IMR-90 (cell line): Measurements from ENCODE around the gene ZNF385B. TPM values are rescaled to one million over a fixed set of nuclear protein-coding genes. Genes with fewer than 3 reads are reported as not detected.

ENCODE experiments used
- ATAC-seq: fragments of 200-7000 bp; cut with Tn5 transposase; 2 replicates; pipeline ENCODE4 v1.9.1; 2020; ENCODE audit warnings: low read depth, mild to moderate bottlenecking, moderate library complexity
- BruUV-seq: library from RNA; stranded (reverse); fragments of 400-500 nt; replicated peaks from 2 replicates; lab custom pipeline; 2021; lab: Mats Ljungman, UMichigan
- CTCF ChIA-PET: fragments of 300-600 bp; formaldehyde crosslinking; extraction: SDS; loops from one replicate; lab custom pipeline; 2021; ENCODE audit warnings: antibody characterized with exemption; lab: Yijun Ruan, JAX
- POLR2A ChIA-PET: fragments of 300-600 bp; sonication (Branson Sonifier 250); formaldehyde crosslinking; loops from one replicate; lab custom pipeline; 2022; ENCODE audit warnings: antibody characterized with exemption; ENCODE audit not compliant: unreplicated experiment; lab: Charles Lee
- DNase-seq: peaks from one replicate; pipeline ENCODE4 v3.0.0; 2013
- H2AFZ ChIP-seq: replicated peaks from 2 replicates; pipeline ENCODE3; 2013; ENCODE audit warnings: low read length, mild to moderate bottlenecking; ENCODE audit not compliant: poor library complexity
- H2AK5ac ChIP-seq: 2 replicates; pipeline ENCODE4 v1.6.1; 2013; ENCODE audit warnings: low read depth, low read length, inconsistent platforms
- H2AK9ac ChIP-seq: replicated peaks from 2 replicates; pipeline ENCODE3; 2013; ENCODE audit warnings: mild to moderate bottlenecking, low read depth, low read length, moderate library complexity; ENCODE audit not compliant: poor library complexity
- H2BK120ac ChIP-seq: 2 replicates; pipeline ENCODE4 v1.6.1; 2013; ENCODE audit warnings: low read depth, low read length, inconsistent platforms
- H2BK15ac ChIP-seq: 3 replicates; pipeline ENCODE4 v1.6.1; 2013; ENCODE audit warnings: low read depth, low read length, inconsistent platforms
- H2BK20ac ChIP-seq: 2 replicates; pipeline ENCODE4 v1.6.1; 2013; ENCODE audit warnings: low read depth, mild to moderate bottlenecking, inconsistent platforms, low read length, moderate library complexity
- H2BK5ac ChIP-seq: 2 replicates; pipeline ENCODE4 v1.6.1; 2013; ENCODE audit warnings: mild to moderate bottlenecking, low read depth, low read length, inconsistent platforms; ENCODE audit not compliant: poor library complexity, severe bottlenecking
- H3K14ac ChIP-seq: replicated peaks from 2 replicates; pipeline ENCODE4 v1.6.1; 2013; ENCODE audit warnings: low read depth, low read length, inconsistent platforms
- H3K18ac ChIP-seq: 2 replicates; pipeline ENCODE4 v1.6.1; 2013; ENCODE audit warnings: low read depth, low read length, control low read depth
- H3K23ac ChIP-seq: 2 replicates; pipeline ENCODE4 v1.6.1; 2013; ENCODE audit warnings: low read depth, low read length, inconsistent platforms
- H3K27ac ChIP-seq: 2 replicates; pipeline ENCODE4 v1.5.1; 2013; ENCODE audit warnings: mild to moderate bottlenecking, control low read depth, low read length; ENCODE audit not compliant: insufficient read depth
- H3K27me3 ChIP-seq: 2 replicates; pipeline ENCODE4 v1.6.1; 2013; ENCODE audit warnings: low read length; ENCODE audit not compliant: control insufficient read depth, insufficient read depth
- H3K36me3 ChIP-seq: 2 replicates; pipeline ENCODE4 v1.6.1; 2013; ENCODE audit warnings: low read length, mixed read lengths; ENCODE audit not compliant: control insufficient read depth, insufficient read depth
- H3K4ac ChIP-seq: 2 replicates; pipeline ENCODE4 v1.6.1; 2013; ENCODE audit warnings: low read depth, low read length, inconsistent platforms
- H3K4me1 ChIP-seq: 2 replicates; pipeline ENCODE4 v1.6.1; 2013; ENCODE audit warnings: low read length, mixed read lengths; ENCODE audit not compliant: control insufficient read depth, insufficient read depth
- H3K4me2 ChIP-seq: 2 replicates; pipeline ENCODE4 v1.6.1; 2013; ENCODE audit warnings: low read depth, mild to moderate bottlenecking, control low read depth, low read length, moderate library complexity
- H3K4me3 ChIP-seq: 2 replicates; pipeline ENCODE4 v1.5.1; 2013; ENCODE audit warnings: low read depth, mild to moderate bottlenecking, control low read depth, low read length, moderate library complexity; ENCODE audit not compliant: insufficient read depth
- H3K56ac ChIP-seq: 2 replicates; pipeline ENCODE4 v1.6.1; 2013; ENCODE audit warnings: low read length, inconsistent platforms; ENCODE audit not compliant: insufficient read depth; ENCODE audit errors: extremely low read depth
- H3K79me1 ChIP-seq, 2 experiments: 2 replicates each; pipeline ENCODE4 v1.6.1; 2013; ENCODE audit warnings: low read length in 2 of 2, inconsistent platforms in 1 of 2, low read depth in 1 of 2
- H3K9ac ChIP-seq: 2 replicates; pipeline ENCODE4 v1.6.1; 2013; ENCODE audit warnings: low read depth, low read length, control low read depth
- H3K9me1 ChIP-seq: 2 replicates; pipeline ENCODE4 v1.6.1; 2013; ENCODE audit warnings: low read length, inconsistent platforms; ENCODE audit not compliant: insufficient read depth
- H3K9me3 ChIP-seq: 2 replicates; pipeline ENCODE4 v1.6.1; 2013; ENCODE audit warnings: low read length; ENCODE audit not compliant: control insufficient read depth, insufficient read depth
- H4K20me1 ChIP-seq: 2 replicates; pipeline ENCODE4 v1.6.1; 2013; ENCODE audit warnings: low read length, inconsistent platforms; ENCODE audit not compliant: insufficient read depth
- H4K5ac ChIP-seq: 2 replicates; pipeline ENCODE4 v1.6.1; 2013; ENCODE audit warnings: mild to moderate bottlenecking, low read depth, low read length, control low read depth
- H4K8ac ChIP-seq, 2 experiments: 2 replicates each; pipeline ENCODE4 v1.6.1; 2013; ENCODE audit warnings: low read depth in 2 of 2, low read length in 2 of 2, control low read depth in 1 of 2, inconsistent platforms in 1 of 2
- H4K91ac ChIP-seq: 2 replicates; pipeline ENCODE4 v1.6.1; 2013; ENCODE audit warnings: low read depth, low read length, inconsistent platforms; ENCODE audit not compliant: insufficient read depth
- BHLHE40 ChIP-seq: fragments of 150-350 bp; IDR thresholded peaks from 2 replicates; pipeline ENCODE4 v1.6.1; 2016; ENCODE audit warnings: mild to moderate bottlenecking, low read depth, low read length
- CTCF ChIP-seq: conservative IDR thresholded peaks from 2 replicates; pipeline ENCODE4 v1.5.1; 2012; ENCODE audit warnings: mild to moderate bottlenecking, low read depth, low read length, improper control_type of control experiment
- WGBS, 2 experiments: methylation state at CpG; one replicate each; pipeline versions ENCODE4 v1.1.5 to v1.1.7; 2013; ENCODE audit warnings: missing lambda C conversion rate in 2 of 2; ENCODE audit not compliant: insufficient read length in 1 of 2; ENCODE audit errors: extremely low coverage in 2 of 2; 5-methylcytosine and 5-hydroxymethylcytosine counted together
- dilution Hi-C: fragments of 300-500 bp; cut with HindIII; formaldehyde crosslinking; loops from one replicate; pipeline ENCODE4 v1.14.3; 2018; ENCODE audit warnings: low sequenced_read_pairs; ENCODE audit not compliant: unreplicated experiment
- in situ Hi-C: fragments of 300-500 bp; cut with MboI; formaldehyde crosslinking; loops from 3 replicates; pipeline ENCODE4 v1.14.3; 2019; ENCODE audit warnings: low sequenced_read_pairs, inconsistent platforms, mixed read lengths
- intact Hi-C: fragments of 100-400 bp; cut with micrococcal nuclease; formaldehyde crosslinking; loops from 2 replicates; pipeline ENCODE4 v1.10.0; 2022
- polyA plus RNA-seq, 3 experiments: library from polyadenylated mRNA; depleted of rRNA; stranded (reverse); fragments of >200 nt; gene quantifications; 2 replicates each; pipeline ENCODE4 v1.2.3, GENCODE V29; 2012; ENCODE audit warnings: low replicate concordance in 1 of 3
- total RNA-seq: library from RNA; depleted of rRNA; stranded (reverse); fragments of >200 nt; gene quantifications from 2 replicates; pipeline ENCODE4 v1.2.3, GENCODE V29; 2012
- TF ChIP-seq, protein P1 (sequence below): fragments of 150-350 bp; IDR thresholded peaks from 2 replicates; pipeline ENCODE4 v1.6.1; 2016; ENCODE audit warnings: low read depth, mild to moderate bottlenecking, low read length, moderate library complexity, borderline replicate concordance

The ZNF385B gene
- total and polyA plus RNA-seq, 2 of the 4 experiments (the other 2 are of a cell fraction) = not detected

DNA sequence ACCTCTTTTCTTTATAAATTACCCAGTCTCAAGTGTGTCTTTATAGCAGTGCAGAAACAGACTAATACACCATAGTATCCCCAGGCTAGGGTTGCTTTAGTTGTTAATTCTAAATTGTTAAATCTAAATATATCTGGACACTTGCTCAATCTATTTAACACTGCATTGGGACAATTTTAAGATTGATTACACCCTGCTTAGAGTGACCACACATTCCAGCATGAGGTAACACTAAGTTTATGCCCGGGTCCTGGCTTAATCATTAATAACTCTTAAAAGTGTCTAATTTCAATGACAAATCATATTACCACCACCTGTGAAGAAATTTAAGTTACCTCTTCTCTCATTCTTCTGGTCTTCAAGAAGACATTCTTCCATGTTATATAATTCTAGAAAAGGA lies 131.4 kb downstream of the ZNF385B start:
- Histone ChIP-seq H4K8ac (no peak overlapping the region), H2AK5ac (no peak overlapping the region), H3K9me3 (no peaks in the 10 kb centered on the region), H3K18ac (no peak overlapping the region), H3K14ac (no peak overlapping the region), H3K27me3 (no peaks in the 10 kb centered on the region), H2BK15ac (no peak overlapping the region), H3K4me1 (no peaks in the 10 kb centered on the region), H3K9me1 (no peaks in the 10 kb centered on the region), H3K23ac (no peak overlapping the region), H2AK9ac (no peak overlapping the region), H3K36me3 (no peaks in the 10 kb centered on the region), H4K5ac (no peak overlapping the region), H3K9ac (no peak overlapping the region), H3K79me1 (no peaks in the 10 kb centered on the region), H2BK5ac (no peak overlapping the region), H2BK120ac (no peak overlapping the region), H4K91ac (no peak overlapping the region), H4K20me1 (no peaks in the 10 kb centered on the region), H3K27ac (no peak overlapping the region), H3K4me3 (no peak overlapping the region), H2AFZ (no peak overlapping the region), H2BK20ac (no peak overlapping the region), H3K4me2 (no peak overlapping the region), H3K56ac (no peak overlapping the region), H3K4ac (no peak overlapping the region)
- DNase-seq (no peak), ATAC-seq (no peak)
- no CpG with 5 or more reads among the region's 1 CpG for WGBS, 2 experiments
- intact Hi-C loops (no loop called here), in situ Hi-C loops (no loop called here), dilution Hi-C loops (no loop called here)
- ChIA-PET POLR2A (no interaction called here), CTCF (no interaction called here)
- no TSS peak for BruUV-seq
- TF ChIP-seq CTCF (no peak), BHLHE40 (no peak)
- TF ChIP-seq, protein P1, sequence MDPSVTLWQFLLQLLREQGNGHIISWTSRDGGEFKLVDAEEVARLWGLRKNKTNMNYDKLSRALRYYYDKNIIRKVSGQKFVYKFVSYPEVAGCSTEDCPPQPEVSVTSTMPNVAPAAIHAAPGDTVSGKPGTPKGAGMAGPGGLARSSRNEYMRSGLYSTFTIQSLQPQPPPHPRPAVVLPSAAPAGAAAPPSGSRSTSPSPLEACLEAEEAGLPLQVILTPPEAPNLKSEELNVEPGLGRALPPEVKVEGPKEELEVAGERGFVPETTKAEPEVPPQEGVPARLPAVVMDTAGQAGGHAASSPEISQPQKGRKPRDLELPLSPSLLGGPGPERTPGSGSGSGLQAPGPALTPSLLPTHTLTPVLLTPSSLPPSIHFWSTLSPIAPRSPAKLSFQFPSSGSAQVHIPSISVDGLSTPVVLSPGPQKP = no peak
